ENCODE measurements around the gene CSPG4. TPM values are rescaled to one million over a fixed set of nuclear protein-coding genes. Genes with fewer than 3 reads are reported as not detected.

CSPG4 gene
- total and polyA plus RNA-seq, 2 of the 8 experiments (the other 6 are each of a cell fraction or from before 2014, with no cell fraction given): 1.4 to 3.0 TPM

GRCh38 chr15:75761446-75762356 lies 49.1 kb upstream of the CSPG4 start:
- Histone ChIP-seq H3K18ac (ENCODE audit: extremely low read depth, low read length) (no peak overlapping the region), H3K23me2 (ENCODE audit: low read depth, low read length) (no peaks in the 10 kb centered on the region), H3K36me3 (ENCODE audit: control insufficient read depth in 2 of 4, insufficient read depth in 4 of 4, low read length in 3 of 4) (no peaks in the 10 kb centered on the region), H4K8ac (ENCODE audit: extremely low read depth, insufficient read depth, low read length) (no peak overlapping the region; the same call in 1 of the 2 replicates), H2BK20ac (ENCODE audit: low read length) (no peak overlapping the region), H3K27me3 (replicated peaks in 1 of 4; ENCODE audit: control insufficient read depth in 3 of 4, extremely low read depth in 1 of 4, insufficient read depth in 3 of 4, low read length in 3 of 4) (no peaks in the 10 kb centered on the region), H3K79me1 (ENCODE audit: low read depth, low read length) (no peaks in the 10 kb centered on the region), H2BK12ac (ENCODE audit: low read depth, low read length) (0 out of 2 replicates have a peak overlapping the region, but pooled peaks have one; percentile 9), H2AK5ac (ENCODE audit: low read depth, low read length) (no peak overlapping the region), H3K4ac (replicated peaks; ENCODE audit: insufficient read length, low read depth, low read length) (no peak overlapping the region), H4K20me1 (replicated peaks in 1 of 2; ENCODE audit: control insufficient read depth in 1 of 2, insufficient read depth in 2 of 2, low read length in 2 of 2) (no peaks in the 10 kb centered on the region), H2BK5ac (ENCODE audit: low read depth, low read length) (no peak overlapping the region), H3K4me2 (ENCODE audit: insufficient read depth in 1 of 2, low read depth in 2 of 2, low read length in 2 of 2) (no peak overlapping the region), H3K9me3 (ENCODE audit: insufficient read depth in 2 of 2, low read depth in 1 of 2, low read length in 1 of 2) (no peaks in the 10 kb centered on the region), H3K56ac (replicated peaks; ENCODE audit: insufficient read length, low read depth, low read length) (no peak overlapping the region), H3K79me2 (ENCODE audit: control insufficient read depth in 1 of 2, insufficient read depth in 2 of 2, low read length in 2 of 2) (no peaks in the 10 kb centered on the region), H4K5ac (ENCODE audit: insufficient read length, low read depth, low read length) (no peak overlapping the region), H3K4me3 (ENCODE audit: extremely low read depth in 1 of 4, insufficient read depth in 2 of 4, low read depth in 3 of 4, low read length in 4 of 4) (no peak overlapping the region), H3K27ac (ENCODE audit: low read depth, low read length) (no peak overlapping the region), H3K23ac (ENCODE audit: insufficient read length) (no peak overlapping the region), H3K14ac (ENCODE audit: insufficient read length) (no peak overlapping the region), H3K9ac (replicated peaks in 1 of 4; ENCODE audit: extremely low read depth in 1 of 4, low read depth in 3 of 4, low read length in 3 of 4) (no peak overlapping the region), H2AFZ (ENCODE audit: low read length) (no peak overlapping the region), H4K91ac (replicated peaks; ENCODE audit: insufficient read length, low read length) (no peak overlapping the region), H2BK120ac (replicated peaks; ENCODE audit: low read depth, low read length) (no peak overlapping the region), H3K4me1 (replicated peaks in 1 of 4; ENCODE audit: control insufficient read depth in 3 of 4, insufficient read depth in 4 of 4, low read length in 3 of 4) (peaks cover 0 to 6% (median 1%) of the 10 kb centered on the region in 4 experiments; a peak in 2 of 7 replicates), H2BK15ac (ENCODE audit: low read length) (no peak overlapping the region)
- 90% methylated on average over 10 of the region's 10 CpGs; no CpG with 5 or more reads in 1 of the 2 experiments for WGBS, 2 experiments (ENCODE audit: extremely low coverage in 1 of 2, insufficient coverage in 1 of 2, insufficient read length in 1 of 2, insufficient replicate concordance in 2 of 2, low coverage in 1 of 2, low lambda C conversion rate in 2 of 2, missing lambda C conversion rate in 1 of 2)
- FAIRE-seq (no peak), DNase-seq (ENCODE audit: low read depth in 1 of 2, low spot score in 2 of 2) (no peak)
- TF ChIP-seq SUZ12 (IDR thresholded peaks at IDR 0.05; ENCODE audit: low read length) (no peak), SP4 (IDR thresholded peaks at IDR 0.05; ENCODE audit: low read length) (no peak), EGR1 (IDR thresholded peaks at IDR 0.05; ENCODE audit: borderline replicate concordance, low read depth, low read length) (no peak), BRCA1 (IDR thresholded peaks at IDR 0.05; ENCODE audit: low read depth, low read length) (no peak), RNF2 (IDR thresholded peaks at IDR 0.05; ENCODE audit: borderline replicate concordance, low read depth, low read length, missing control alignments, poor library complexity, severe bottlenecking) (no peak), SIRT6 (IDR thresholded peaks at IDR 0.05; ENCODE audit: low read length) (no peak)
- TF ChIP-seq, protein P1, sequence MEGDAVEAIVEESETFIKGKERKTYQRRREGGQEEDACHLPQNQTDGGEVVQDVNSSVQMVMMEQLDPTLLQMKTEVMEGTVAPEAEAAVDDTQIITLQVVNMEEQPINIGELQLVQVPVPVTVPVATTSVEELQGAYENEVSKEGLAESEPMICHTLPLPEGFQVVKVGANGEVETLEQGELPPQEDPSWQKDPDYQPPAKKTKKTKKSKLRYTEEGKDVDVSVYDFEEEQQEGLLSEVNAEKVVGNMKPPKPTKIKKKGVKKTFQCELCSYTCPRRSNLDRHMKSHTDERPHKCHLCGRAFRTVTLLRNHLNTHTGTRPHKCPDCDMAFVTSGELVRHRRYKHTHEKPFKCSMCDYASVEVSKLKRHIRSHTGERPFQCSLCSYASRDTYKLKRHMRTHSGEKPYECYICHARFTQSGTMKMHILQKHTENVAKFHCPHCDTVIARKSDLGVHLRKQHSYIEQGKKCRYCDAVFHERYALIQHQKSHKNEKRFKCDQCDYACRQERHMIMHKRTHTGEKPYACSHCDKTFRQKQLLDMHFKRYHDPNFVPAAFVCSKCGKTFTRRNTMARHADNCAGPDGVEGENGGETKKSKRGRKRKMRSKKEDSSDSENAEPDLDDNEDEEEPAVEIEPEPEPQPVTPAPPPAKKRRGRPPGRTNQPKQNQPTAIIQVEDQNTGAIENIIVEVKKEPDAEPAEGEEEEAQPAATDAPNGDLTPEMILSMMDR (IDR thresholded peaks at IDR 0.05; ENCODE audit: control extremely low read depth in 1 of 3, insufficient read depth in 1 of 3, low read depth in 1 of 3, low read length in 3 of 3): no peak
- POLR2A ChIA-PET (ENCODE audit: partially characterized antibody): interaction anchor here (1.3 kb wide), 1 partner anchor 10 kb away, joined by 3 read pairs; no protein-coding TSS in a partner anchor
- CTCF ChIA-PET (ENCODE audit: partially characterized antibody): interaction anchor here (0.7 to 1.1 kb wide), 3 partner anchors 16 to 30 kb away, joined by 3 to 4 read pairs (median 3); no protein-coding TSS in a partner anchor

Data from H1 (cell line).